ENCODE results near the gene SLC24A3. TPM values are rescaled to one million over a fixed set of nuclear protein-coding genes. Genes with fewer than 3 reads are reported as not detected.

SLC24A3 gene
- total RNA-seq, 4 donors from 2014 or later: 12.9 to 49.8 (median 27.6) TPM

DNA sequence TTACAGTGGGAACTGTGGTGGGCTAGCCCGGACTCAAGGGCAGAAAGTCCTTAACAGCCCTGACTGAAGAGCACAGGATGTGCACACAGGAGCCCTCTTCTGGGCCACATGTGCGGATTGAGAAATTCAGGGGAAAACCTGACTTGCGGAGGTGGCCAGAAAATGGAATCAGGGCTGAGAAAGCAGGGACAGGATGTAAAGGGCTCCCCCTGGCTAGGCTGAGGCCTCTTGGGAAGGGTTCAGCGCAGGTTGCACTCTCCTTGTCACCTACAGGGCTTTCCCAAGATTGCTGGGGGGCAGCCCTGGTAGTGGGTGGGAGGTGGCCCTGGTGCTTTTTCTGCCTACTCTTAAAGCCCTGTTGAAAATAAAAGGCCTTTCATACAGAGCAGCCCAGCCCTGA is 251.2 kb downstream of the SLC24A3 start:
- no peaks in the 10 kb centered on the region for H3K27me3 ChIP-seq
- intact Hi-C loops (cut with DNase I; ENCODE audit: low total_unique reads): no loop called here
- no peak for DNase-seq
- TF ChIP-seq POLR2A (IDR thresholded peaks at IDR 0.05): no peak
- TF ChIP-seq, protein P1, sequence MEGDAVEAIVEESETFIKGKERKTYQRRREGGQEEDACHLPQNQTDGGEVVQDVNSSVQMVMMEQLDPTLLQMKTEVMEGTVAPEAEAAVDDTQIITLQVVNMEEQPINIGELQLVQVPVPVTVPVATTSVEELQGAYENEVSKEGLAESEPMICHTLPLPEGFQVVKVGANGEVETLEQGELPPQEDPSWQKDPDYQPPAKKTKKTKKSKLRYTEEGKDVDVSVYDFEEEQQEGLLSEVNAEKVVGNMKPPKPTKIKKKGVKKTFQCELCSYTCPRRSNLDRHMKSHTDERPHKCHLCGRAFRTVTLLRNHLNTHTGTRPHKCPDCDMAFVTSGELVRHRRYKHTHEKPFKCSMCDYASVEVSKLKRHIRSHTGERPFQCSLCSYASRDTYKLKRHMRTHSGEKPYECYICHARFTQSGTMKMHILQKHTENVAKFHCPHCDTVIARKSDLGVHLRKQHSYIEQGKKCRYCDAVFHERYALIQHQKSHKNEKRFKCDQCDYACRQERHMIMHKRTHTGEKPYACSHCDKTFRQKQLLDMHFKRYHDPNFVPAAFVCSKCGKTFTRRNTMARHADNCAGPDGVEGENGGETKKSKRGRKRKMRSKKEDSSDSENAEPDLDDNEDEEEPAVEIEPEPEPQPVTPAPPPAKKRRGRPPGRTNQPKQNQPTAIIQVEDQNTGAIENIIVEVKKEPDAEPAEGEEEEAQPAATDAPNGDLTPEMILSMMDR (IDR thresholded peaks at IDR 0.05): no peak
- no peak overlapping the region for H3K4me3 ChIP-seq
- H3K4me1 ChIP-seq: no peaks in the 10 kb centered on the region
- H3K27ac ChIP-seq: no peak overlapping the region
- no peaks in the 10 kb centered on the region for H3K9me3 ChIP-seq
- H3K36me3 ChIP-seq: no peaks in the 10 kb centered on the region

DNA sequence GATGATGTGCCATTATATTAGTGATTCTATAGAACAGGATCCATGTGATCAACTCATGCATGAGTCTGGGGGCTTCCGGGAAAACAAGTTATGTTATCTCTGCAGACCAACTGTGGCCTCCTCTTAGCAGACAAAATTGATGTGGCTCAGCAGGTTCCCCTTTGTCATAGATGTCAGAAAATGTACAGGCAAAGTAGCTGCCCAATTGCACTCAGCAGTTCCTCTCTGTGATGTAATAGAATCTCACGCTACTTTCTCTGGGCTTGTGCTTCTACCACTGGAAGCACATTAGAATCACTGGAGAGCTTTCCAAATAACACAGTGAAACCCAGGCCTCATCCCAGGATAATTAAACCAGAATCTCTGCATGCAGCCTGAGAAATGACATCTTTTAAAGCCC is 253.1 kb downstream of the SLC24A3 start:
- Histone ChIP-seq H3K4me1 (no peaks in the 10 kb centered on the region), H3K36me3 (no peaks in the 10 kb centered on the region), H3K27me3 (no peaks in the 10 kb centered on the region), H3K27ac (no peak overlapping the region), H3K4me3 (no peak overlapping the region), H3K9me3 (no peaks in the 10 kb centered on the region)
- intact Hi-C loops (cut with DNase I; ENCODE audit: low total_unique reads): no loop called here
- TF ChIP-seq, protein P1 (IDR thresholded peaks at IDR 0.05): no peak
- TF ChIP-seq POLR2A (IDR thresholded peaks at IDR 0.05): no peak
- no peak for DNase-seq

DNA sequence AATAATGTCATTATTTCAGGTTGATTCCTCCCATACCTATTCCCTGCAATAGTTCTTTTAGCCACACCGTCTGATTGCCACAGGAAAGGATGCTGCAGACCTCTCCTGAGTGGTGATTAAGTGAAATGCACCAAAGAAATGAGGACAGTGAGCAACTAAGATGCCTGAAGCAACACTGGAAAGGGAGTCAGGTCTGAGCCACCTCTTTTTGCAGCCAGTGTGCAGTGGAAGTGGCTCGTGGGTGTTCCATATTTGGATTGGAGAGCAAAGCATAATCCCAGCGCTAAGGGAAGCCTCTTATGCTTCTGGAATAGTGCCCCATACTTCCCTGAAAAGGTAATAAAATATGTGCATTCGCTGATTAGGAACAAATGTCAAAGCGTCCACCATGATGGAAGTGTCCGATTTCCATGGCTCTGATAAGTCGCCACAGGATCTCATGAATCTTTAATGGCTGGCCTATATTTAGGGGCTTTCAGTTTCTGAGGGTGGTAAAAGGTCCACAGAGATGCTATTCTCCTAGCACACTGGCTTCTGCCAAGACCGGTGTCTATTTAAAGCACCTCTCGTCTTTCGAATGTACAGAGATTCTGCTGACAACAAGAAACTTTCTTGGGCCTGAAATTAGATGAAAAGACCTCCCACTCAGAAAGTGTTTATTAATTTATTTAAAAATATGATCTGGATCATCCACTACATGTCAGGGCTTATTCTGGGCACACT is 253.9 kb downstream of the SLC24A3 start:
- no peak for DNase-seq
- H3K27me3 ChIP-seq: no peaks in the 10 kb centered on the region
- H3K4me1 ChIP-seq: no peaks in the 10 kb centered on the region
- no peaks in the 10 kb centered on the region for H3K9me3 ChIP-seq
- H3K4me3 ChIP-seq: no peak overlapping the region
- intact Hi-C loops (cut with DNase I; ENCODE audit: low total_unique reads): no loop called here
- no peak for TF ChIP-seq POLR2A (IDR thresholded peaks at IDR 0.05)
- TF ChIP-seq, protein P1 (IDR thresholded peaks at IDR 0.05): no peak
- no peak overlapping the region for H3K27ac ChIP-seq
- no peaks in the 10 kb centered on the region for H3K36me3 ChIP-seq

DNA sequence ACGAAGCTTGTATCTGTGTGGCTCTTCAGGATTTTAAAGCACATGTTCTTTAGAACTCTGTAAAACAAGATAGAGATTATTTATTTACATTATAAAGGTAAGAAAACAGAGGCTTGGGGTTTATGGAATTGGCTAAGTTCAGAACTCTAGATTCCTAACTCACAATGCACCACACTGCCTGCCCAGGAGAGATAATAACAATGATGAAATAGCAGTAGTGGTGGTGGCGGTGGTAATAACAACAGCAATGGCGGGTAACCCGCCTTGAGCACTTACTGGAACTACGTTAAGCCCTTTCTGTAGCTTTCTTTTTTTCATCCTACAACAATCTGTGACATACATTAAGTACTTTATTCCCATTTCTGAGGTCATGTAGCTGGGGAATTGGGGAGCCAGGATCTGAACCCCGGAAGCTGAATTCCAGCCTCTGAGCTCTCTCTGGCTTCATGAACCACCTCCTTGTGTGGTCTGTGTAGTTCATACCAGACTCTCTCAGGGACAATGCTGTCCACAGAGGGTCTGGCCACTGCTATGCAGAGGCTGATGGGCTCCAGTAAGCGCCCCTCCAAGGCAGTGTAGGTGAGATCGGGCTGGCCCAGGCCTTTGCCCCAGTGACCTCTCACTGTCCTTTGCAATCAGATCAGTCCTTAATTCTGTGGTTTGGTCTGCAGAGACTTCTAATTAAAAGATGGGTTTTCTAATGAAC is 260.9 kb downstream of the SLC24A3 start:
- H3K4me3 ChIP-seq: no peak overlapping the region

DNA sequence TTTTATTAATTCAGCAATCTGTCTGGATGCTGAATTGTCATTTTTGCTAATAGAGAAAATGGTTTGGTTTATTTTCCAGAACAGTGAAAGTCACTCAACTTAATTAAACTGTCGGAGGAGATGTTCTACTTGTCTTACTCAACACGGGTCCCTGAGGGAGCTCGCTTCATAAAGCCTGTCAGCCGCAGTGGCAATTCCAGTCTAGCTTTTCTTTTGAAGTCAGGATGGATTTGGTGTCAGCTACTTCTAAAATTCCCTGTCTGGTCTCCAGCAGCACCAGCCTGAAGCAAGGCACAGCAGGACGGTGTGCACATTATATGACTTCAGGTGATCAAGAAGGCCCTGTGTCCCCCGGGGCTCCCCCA is 261.5 kb downstream of the SLC24A3 start:
- no peak for DNase-seq
- H3K9me3 ChIP-seq: no peaks in the 10 kb centered on the region
- no peaks in the 10 kb centered on the region for H3K36me3 ChIP-seq
- no peaks in the 10 kb centered on the region for H3K4me1 ChIP-seq
- H3K4me3 ChIP-seq: no peak overlapping the region
- H3K27me3 ChIP-seq: no peaks in the 10 kb centered on the region
- TF ChIP-seq, protein P1 (IDR thresholded peaks at IDR 0.05): no peak
- TF ChIP-seq POLR2A (IDR thresholded peaks at IDR 0.05): no peak
- no peak overlapping the region for H3K27ac ChIP-seq
- intact Hi-C loops (cut with DNase I; ENCODE audit: low total_unique reads): no loop called here

More for the DNA sequence above, 260.9 kb downstream of the SLC24A3 start:
- TF ChIP-seq, protein P1 (IDR thresholded peaks at IDR 0.05): no peak
- TF ChIP-seq POLR2A (IDR thresholded peaks at IDR 0.05): no peak
- Histone ChIP-seq H3K4me1 (no peaks in the 10 kb centered on the region), H3K9me3 (no peaks in the 10 kb centered on the region), H3K27ac (no peak overlapping the region), H3K27me3 (no peaks in the 10 kb centered on the region), H3K36me3 (no peaks in the 10 kb centered on the region)
- DNase-seq: no peak
- intact Hi-C loops (cut with DNase I; ENCODE audit: low total_unique reads): no loop called here
